Left colon (tissue), 2 donors: ENCODE data around the gene SAMD5. TPM values are rescaled to one million over a fixed set of nuclear protein-coding genes. Genes with fewer than 3 reads are reported as not detected.
"Not testable (repeated sequence)": the region's sequence is repeated elsewhere in the genome, so short reads cannot be mapped to it uniquely, and the experiment has no call there.

ENCODE experiments used
- ATAC-seq: fragments of 200-7000 bp; cut with Tn5 transposase; one replicate; pipeline ENCODE4 v1.9.1; 2020; ENCODE audit warnings: mild to moderate bottlenecking, moderate library complexity
- DNase-seq, 2 donors: peaks; one replicate each; pipeline ENCODE4 v3.0.0-alpha.2; 2020
- intact Hi-C, 2 donors: fragments of 100-400 bp; cut with DNase I in 1 of 2; cut with micrococcal nuclease in 1 of 2; formaldehyde crosslinking; loops; one replicate each; pipeline versions ENCODE4 v1.11.2 to v1.14.0; 2022; cut with DNase I, micrococcal nuclease
- total RNA-seq, 2 donors: library from RNA; stranded (reverse); fragmentation: NEBNext Ultra II Directional; extraction: Animal tissue kit (Norgen Biotek cat#: 25700); gene quantifications; one replicate each; pipeline ENCODE4 v1.2.1, GENCODE V29; 2021
- donor health status: DM: no; HTN: no; CAD: no.
- donor health status: DM: yes; HTN: yes; CAD: no.

Gene SAMD5
- total RNA-seq, 2 donors from 2014 or later: 8.1 to 13.4 TPM

GRCh38 chr6:147522597-147522996 lies 14.1 kb downstream of the SAMD5 start:
- no peak for DNase-seq
- intact Hi-C loops: no loop called here
- ATAC-seq: no peak

- intact Hi-C loops: no loop called here
Observed at GRCh38 chr6:147525519-147526209, 17.2 kb downstream of the SAMD5 start.

GRCh38 chr6:147527197-147527596 lies 18.7 kb downstream of the SAMD5 start:
- DNase-seq: no peak
- ATAC-seq: no peak
- intact Hi-C loops: no loop called here

More at GRCh38 chr6:147525519-147526209, 17.2 kb downstream of the SAMD5 start:
- DNase-seq (no peak), ATAC-seq (no peak)

GRCh38 chr6:147528511-147529145 lies 20.1 kb downstream of the SAMD5 start:
- intact Hi-C loops: no loop called here
- ATAC-seq (no peak), DNase-seq (no peak)

GRCh38 chr6:147530132-147531060 lies 21.9 kb downstream of the SAMD5 start:
- DNase-seq: peak; percentile 39 to 56

GRCh38 chr6:147531321-147531720 lies 22.8 kb downstream of the SAMD5 start:
- intact Hi-C loops: no loop called here
- no peak for DNase-seq
- ATAC-seq: no peak

More at GRCh38 chr6:147530132-147531060, 21.9 kb downstream of the SAMD5 start:
- intact Hi-C loops: no loop called here
- ATAC-seq: peak; percentile 92

- intact Hi-C loops: no loop called here
- ATAC-seq (no peak), DNase-seq (no peak)
Observed at GRCh38 chr6:147534116-147534860, 25.8 kb downstream of the SAMD5 start.

GRCh38 chr6:147538821-147539220 lies 30.3 kb downstream of the SAMD5 start:
- no peak for DNase-seq
- no peak for ATAC-seq
- intact Hi-C loops: no loop called here

- DNase-seq (no peak), ATAC-seq (no peak)
- intact Hi-C loops: no loop called here
Observed at GRCh38 chr6:147540075-147540474, 31.6 kb downstream of the SAMD5 start.

- intact Hi-C loops, ATAC-seq: not testable (repeated sequence)
Observed at GRCh38 chr6:147542436-147542835, 33.9 kb downstream of the SAMD5 start.

GRCh38 chr6:147544420-147544819 lies 35.9 kb downstream of the SAMD5 start:
- ATAC-seq: no peak
- DNase-seq: no peak
- intact Hi-C loops: no loop called here

More at GRCh38 chr6:147542436-147542835, 33.9 kb downstream of the SAMD5 start:
- not testable (repeated sequence) for DNase-seq

- ATAC-seq (no peak), DNase-seq (no peak)
- intact Hi-C loops: no loop called here
Observed at GRCh38 chr6:147546501-147547368, 38.2 kb downstream of the SAMD5 start.

GRCh38 chr6:147547369-147547902 lies 38.9 kb downstream of the SAMD5 start:
- DNase-seq: no peak

GRCh38 chr6:147548921-147549475 lies 40.5 kb downstream of the SAMD5 start:
- no peak for ATAC-seq
- intact Hi-C loops: no loop called here
- DNase-seq: no peak

More at GRCh38 chr6:147547369-147547902, 38.9 kb downstream of the SAMD5 start:
- intact Hi-C loops: no loop called here
- ATAC-seq: no peak

GRCh38 chr6:147549531-147549930 lies 41.0 kb downstream of the SAMD5 start:
- ATAC-seq: no peak
- intact Hi-C loops: no loop called here

GRCh38 chr6:147551976-147552375 lies 43.5 kb downstream of the SAMD5 start:
- intact Hi-C loops: no loop called here
- ATAC-seq: no peak

More at GRCh38 chr6:147549531-147549930, 41.0 kb downstream of the SAMD5 start:
- no peak for DNase-seq

GRCh38 chr6:147553099-147553498 lies 44.6 kb downstream of the SAMD5 start:
- intact Hi-C loops: no loop called here
- ATAC-seq (peak; percentile 69), DNase-seq (no peak)

More at GRCh38 chr6:147551976-147552375, 43.5 kb downstream of the SAMD5 start:
- no peak for DNase-seq
